SK-N-SH (cell line): ENCODE data around the gene TRAM2. TPM values are rescaled to one million over a fixed set of nuclear protein-coding genes. Genes with fewer than 3 reads are reported as not detected.

Experiments
- CTCF ChIA-PET: fragments of 300-600, 350-600 bp; formaldehyde crosslinking; extraction: SDS; loops from one replicate; lab custom pipeline; 2021; lab: Yijun Ruan, JAX
- POLR2A ChIA-PET: fragments of 350-600 bp; sonication (Branson Sonifier 250); formaldehyde crosslinking; extraction: SDS; loops from one replicate; lab custom pipeline; 2020; ENCODE audit warnings: antibody characterized with exemption, inconsistent platforms; lab: Yijun Ruan, JAX
- DNase-seq: peaks from one replicate; pipeline ENCODE4 v3.0.0; 2012
- H2AFZ ChIP-seq: fragments of 200-600 bp; sonication (generic); 2 replicates; pipeline ENCODE4 v1.8.1; 2016; ENCODE audit warnings: antibody characterized with exemption, mild to moderate bottlenecking, low read depth
- H3F3A ChIP-seq: fragments of 200-600 bp; sonication (generic); replicated peaks from 2 replicates; pipeline ENCODE3; 2016; ENCODE audit warnings: antibody characterized with exemption, mild to moderate bottlenecking; ENCODE audit not compliant: insufficient read depth
- H3K27ac ChIP-seq, 2 experiments: fragments of 200-500 bp in 1 of 2; fragments of 200-600 bp in 1 of 2; sonication (Bioruptor generic) in 1 of 2; sonication (generic), shearing (Covaris generic) in 1 of 2; 2 replicates each; pipeline versions ENCODE4 v1.5.1 to v1.6.1; 2014 to 2016; ENCODE audit warnings: low read depth in 2 of 2, inconsistent platforms in 1 of 2, low read length in 1 of 2, mild to moderate bottlenecking in 1 of 2, mixed read lengths in 1 of 2
- H3K27me3 ChIP-seq: fragments of 200-600 bp; sonication (generic), shearing (Covaris generic); 2 replicates; pipeline ENCODE4 v1.6.1; 2016; ENCODE audit warnings: mixed run types; ENCODE audit not compliant: insufficient read depth
- H3K36me3 ChIP-seq, 2 experiments: fragments of 200-500 bp in 1 of 2; fragments of 200-600 bp in 1 of 2; sonication (Bioruptor generic) in 1 of 2; sonication (generic) in 1 of 2; replicated peaks in 1 of 2; 2 replicates each; pipeline versions ENCODE3 to v1.5.1; 2014 to 2016; ENCODE audit warnings: low read length in 1 of 2, mild to moderate bottlenecking in 1 of 2; ENCODE audit not compliant: insufficient read depth in 2 of 2, control insufficient read depth in 1 of 2
- H3K4me1 ChIP-seq, 2 experiments: fragments of 200-500 bp in 1 of 2; fragments of 200-600 bp in 1 of 2; sonication (Bioruptor generic) in 1 of 2; sonication (generic), shearing (Covaris generic) in 1 of 2; 2 replicates each; pipeline versions ENCODE4 v1.5.1 to v1.6.1; 2014 to 2016; ENCODE audit warnings: low read depth in 1 of 2, low read length in 1 of 2, mixed run types in 1 of 2; ENCODE audit not compliant: insufficient read depth in 2 of 2, control insufficient read depth in 1 of 2
- H3K4me2 ChIP-seq: fragments of 200-600 bp; sonication (generic), shearing (Covaris generic); 2 replicates; pipeline ENCODE4 v1.6.1; 2017; ENCODE audit warnings: mixed run types
- H3K4me3 ChIP-seq, 2 experiments: fragments of 200-500 bp in 1 of 2; fragments of 200-600 bp in 1 of 2; sonication (Bioruptor generic) in 1 of 2; sonication (generic), shearing (Covaris generic) in 1 of 2; 2 replicates each; pipeline versions ENCODE4 v1.5.1 to v1.8.1; 2014 to 2016; ENCODE audit warnings: low read depth in 2 of 2, inconsistent platforms in 1 of 2, low read length in 1 of 2, mild to moderate bottlenecking in 1 of 2, mixed read lengths in 1 of 2, moderate library complexity in 1 of 2
- H3K79me2 ChIP-seq: fragments of 200-600 bp; sonication (generic); 2 replicates; pipeline ENCODE4 v1.8.1; 2017; ENCODE audit warnings: mild to moderate bottlenecking; ENCODE audit not compliant: insufficient read depth
- H3K9ac ChIP-seq: fragments of 200-600 bp; sonication (generic); 2 replicates; pipeline ENCODE4 v1.6.1; 2017; ENCODE audit warnings: mixed run types
- H3K9me2 ChIP-seq: fragments of 200-600 bp; sonication (generic); 2 replicates; pipeline ENCODE4 v1.6.1; 2017; ENCODE audit warnings: mixed run types
- H3K9me3 ChIP-seq: fragments of 200-600 bp; sonication (generic); 2 replicates; pipeline ENCODE4 v1.6.1; 2017; ENCODE audit warnings: mixed run types, mild to moderate bottlenecking, moderate library complexity
- H4K20me1 ChIP-seq: fragments of 200-600 bp; sonication (generic); 2 replicates; pipeline ENCODE4 v1.6.1; 2017; ENCODE audit warnings: mild to moderate bottlenecking, mixed run types; ENCODE audit not compliant: insufficient read depth
- CHD2 ChIP-seq: fragments of 150-350 bp; IDR thresholded peaks from 2 replicates; pipeline ENCODE4 v1.6.1; 2018; ENCODE audit warnings: low read length; ENCODE audit not compliant: partially characterized antibody
- ELF1 ChIP-seq: IDR thresholded peaks from 2 replicates; pipeline ENCODE4 v1.4.0; 2012
- FOXJ3 ChIP-seq: sonication (generic); formaldehyde crosslinking; IDR thresholded peaks from 2 replicates; pipeline ENCODE4 v1.5.1; 2020; ENCODE audit warnings: mild to moderate bottlenecking, missing genetic modification reagents
- FOXM1 ChIP-seq: IDR thresholded peaks from 2 replicates; pipeline ENCODE4 v1.4.0; 2012; ENCODE audit warnings: low read depth, mild to moderate bottlenecking
- GABPA ChIP-seq: IDR thresholded peaks from 2 replicates; pipeline ENCODE4 v1.4.0; 2012; ENCODE audit warnings: low read depth, mild to moderate bottlenecking
- MEF2A ChIP-seq: IDR thresholded peaks from 2 replicates; pipeline ENCODE4 v1.4.0; 2012; ENCODE audit warnings: low read depth, borderline replicate concordance
- NFIC ChIP-seq: IDR thresholded peaks from 2 replicates; pipeline ENCODE4 v1.4.0; 2012; ENCODE audit warnings: borderline replicate concordance
- RAD21 ChIP-seq: IDR thresholded peaks from 2 replicates; pipeline ENCODE4 v1.6.1; 2012; ENCODE audit warnings: mild to moderate bottlenecking, low read length
- RCOR1 ChIP-seq: fragments of 150-350 bp; IDR thresholded peaks from 2 replicates; pipeline ENCODE4 v1.6.1; 2017; ENCODE audit warnings: antibody characterized with exemption, low read length
- RFX5 ChIP-seq: IDR thresholded peaks from 2 replicates; pipeline ENCODE4 v1.6.1; 2012; ENCODE audit warnings: mild to moderate bottlenecking, improper control_type of control experiment, low read length
- RXRA ChIP-seq: IDR thresholded peaks from 2 replicates; pipeline ENCODE4 v1.4.0; 2012; ENCODE audit warnings: low read depth, mild to moderate bottlenecking, borderline replicate concordance
- SIN3A ChIP-seq: IDR thresholded peaks from 2 replicates; pipeline ENCODE4 v1.6.1; 2012; ENCODE audit warnings: low read depth, mild to moderate bottlenecking, low read length, moderate library complexity, borderline replicate concordance
- SMC3 ChIP-seq: IDR thresholded peaks from 2 replicates; pipeline ENCODE4 v1.6.1; 2012; ENCODE audit warnings: low read depth, low read length, improper control_type of control experiment
- TAF1 ChIP-seq: IDR thresholded peaks from 2 replicates; pipeline ENCODE4 v1.6.1; 2012; ENCODE audit warnings: low read depth, mild to moderate bottlenecking, low read length, moderate library complexity, borderline replicate concordance
- TCF12 ChIP-seq: IDR thresholded peaks from 2 replicates; pipeline ENCODE4 v1.4.0; 2012
- TEAD4 ChIP-seq: IDR thresholded peaks from 2 replicates; pipeline ENCODE4 v1.4.0; 2012; ENCODE audit warnings: mild to moderate bottlenecking, borderline replicate concordance; ENCODE audit not compliant: insufficient read depth
- ZBTB33 ChIP-seq: IDR thresholded peaks from 2 replicates; pipeline ENCODE4 v1.4.0; 2012; ENCODE audit warnings: low read depth, borderline replicate concordance
- WGBS: methylation state at CpG from one replicate; pipeline ENCODE4 v1.1.6; 2017; ENCODE audit warnings: low lambda C conversion rate; 5-methylcytosine and 5-hydroxymethylcytosine counted together
- polyA plus RNA-seq, 3 experiments: library from polyadenylated mRNA; depleted of rRNA; stranded (reverse); fragments of >200 nt; gene quantifications; 2 replicates each; pipeline ENCODE4 v1.2.3, GENCODE V29; 2012
- TF ChIP-seq, protein P1 (sequence below): IDR thresholded peaks from 2 replicates; pipeline ENCODE4 v1.4.0; 2012; ENCODE audit warnings: low read depth, borderline replicate concordance
- TF ChIP-seq, protein P2 (sequence below): IDR thresholded peaks from 2 replicates; pipeline ENCODE4; 2012
- TF ChIP-seq, protein P3 (sequence below): fragments of 150-350 bp; IDR thresholded peaks from 2 replicates; pipeline ENCODE4 v1.6.1; 2017; ENCODE audit warnings: antibody characterized with exemption, low read length, low read depth, borderline replicate concordance

The TRAM2 gene
- polyA plus RNA-seq, 1 of the 3 experiments (the other 2 are of a cell fraction): 26.4 TPM

DNA sequence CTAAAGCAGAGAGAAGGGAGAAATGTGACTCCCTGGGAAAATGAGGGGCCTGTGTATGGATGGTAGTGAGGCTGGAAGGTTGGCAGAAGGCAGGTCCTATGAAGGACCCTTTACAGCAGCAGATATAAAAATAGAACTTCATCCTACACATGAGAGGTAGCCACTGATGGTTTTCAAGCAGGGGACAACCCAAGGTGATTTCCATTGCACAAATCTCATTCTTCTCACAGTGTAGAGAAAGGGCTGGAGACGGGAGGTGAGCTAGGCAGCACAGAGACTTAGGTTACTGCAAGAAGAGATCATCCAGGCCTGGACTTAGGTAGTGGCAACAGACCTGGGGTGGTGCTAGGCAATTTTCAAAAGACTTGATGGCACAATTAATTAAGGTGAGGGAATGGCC is 30.7 kb downstream of the TRAM2 start:
- no peak for DNase-seq
- peaks cover 3 to 9% of the 10 kb centered on the region in 2 experiments for H3K36me3 ChIP-seq
- ChIA-PET CTCF (interaction anchor here (1.0 to 3.9 kb wide), 3 partner anchors 52 to 130 kb away, joined by 4 to 16 read pairs (median 4); no protein-coding TSS in a partner anchor), POLR2A (no interaction called here)
- TF ChIP-seq, protein P1, sequence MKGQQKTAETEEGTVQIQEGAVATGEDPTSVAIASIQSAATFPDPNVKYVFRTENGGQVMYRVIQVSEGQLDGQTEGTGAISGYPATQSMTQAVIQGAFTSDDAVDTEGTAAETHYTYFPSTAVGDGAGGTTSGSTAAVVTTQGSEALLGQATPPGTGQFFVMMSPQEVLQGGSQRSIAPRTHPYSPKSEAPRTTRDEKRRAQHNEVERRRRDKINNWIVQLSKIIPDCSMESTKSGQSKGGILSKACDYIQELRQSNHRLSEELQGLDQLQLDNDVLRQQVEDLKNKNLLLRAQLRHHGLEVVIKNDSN: no peak
- TF ChIP-seq SMC3: no peak
- no peak for TF ChIP-seq RXRA
- TF ChIP-seq FOXJ3 (CRISPR knock-in tag): no peak
- no peak for TF ChIP-seq TCF12
- TF ChIP-seq MEF2A: no peak
- TF ChIP-seq ELF1: no peak
- no peak for TF ChIP-seq CHD2
- TF ChIP-seq, protein P2, sequence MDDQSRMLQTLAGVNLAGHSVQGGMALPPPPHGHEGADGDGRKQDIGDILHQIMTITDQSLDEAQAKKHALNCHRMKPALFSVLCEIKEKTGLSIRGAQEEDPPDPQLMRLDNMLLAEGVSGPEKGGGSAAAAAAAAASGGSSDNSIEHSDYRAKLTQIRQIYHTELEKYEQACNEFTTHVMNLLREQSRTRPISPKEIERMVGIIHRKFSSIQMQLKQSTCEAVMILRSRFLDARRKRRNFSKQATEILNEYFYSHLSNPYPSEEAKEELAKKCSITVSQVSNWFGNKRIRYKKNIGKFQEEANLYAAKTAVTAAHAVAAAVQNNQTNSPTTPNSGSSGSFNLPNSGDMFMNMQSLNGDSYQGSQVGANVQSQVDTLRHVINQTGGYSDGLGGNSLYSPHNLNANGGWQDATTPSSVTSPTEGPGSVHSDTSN: no peak
- no peak for TF ChIP-seq ZBTB33
- TF ChIP-seq RCOR1: no peak
- TF ChIP-seq RFX5: no peak
- no peak for TF ChIP-seq NFIC
- peaks cover 82 to 84% of the 10 kb centered on the region in 2 experiments for H3K4me1 ChIP-seq
- no peaks in the 10 kb centered on the region for H3K9me3 ChIP-seq
- H3K9me2 ChIP-seq: no peaks in the 10 kb centered on the region
- 100% methylated on average over 1 of the region's 1 CpG for WGBS
- H2AFZ ChIP-seq: no peak overlapping the region
- H3F3A ChIP-seq: peaks cover 60% of the 10 kb centered on the region
- no peaks in the 10 kb centered on the region for H3K27me3 ChIP-seq
- no peak overlapping the region for H3K9ac ChIP-seq
- H3K4me3 ChIP-seq: no peak overlapping the region
- peak overlapping the region; percentile 42; the same call in 1 of the 2 replicates for H3K4me2 ChIP-seq
- no peaks in the 10 kb centered on the region for H4K20me1 ChIP-seq
- H3K27ac ChIP-seq: no peak overlapping the region
- H3K79me2 ChIP-seq: peaks cover 99% of the 10 kb centered on the region

DNA sequence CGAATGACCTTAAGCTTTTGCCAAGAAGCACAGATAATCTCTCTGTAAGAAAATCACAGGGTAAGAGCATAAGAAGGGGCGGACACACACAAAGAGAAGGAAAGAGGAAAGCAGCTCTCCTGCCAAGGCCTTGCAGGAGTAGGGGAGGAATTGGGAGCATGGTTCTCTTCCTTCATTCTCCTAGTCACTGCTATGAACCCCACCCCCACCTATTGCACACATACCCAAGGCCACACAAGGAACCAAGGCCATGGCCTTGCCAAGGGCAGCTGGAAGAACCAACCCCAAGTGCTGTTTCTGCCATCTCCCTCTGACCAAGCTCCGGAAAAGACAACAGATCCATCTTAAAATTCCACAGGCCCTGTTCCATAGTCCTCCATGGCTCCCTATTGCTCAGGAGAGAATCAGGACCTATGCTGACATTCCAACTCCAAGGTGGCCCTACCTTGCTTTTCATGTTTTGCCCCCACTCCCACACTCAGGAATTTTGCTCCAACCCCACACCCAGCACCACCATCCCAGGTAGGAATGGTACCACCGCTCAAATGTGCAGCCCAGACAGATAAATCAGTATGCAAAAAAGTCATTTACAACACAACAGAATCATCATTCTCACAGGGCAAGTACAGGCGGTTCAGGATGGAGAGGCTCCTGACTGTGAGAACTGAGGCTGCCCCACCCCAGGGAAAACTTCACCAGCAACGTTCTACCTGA is 31.3 kb downstream of the TRAM2 start:
- CTCF ChIA-PET: interaction anchor here (3.9 kb wide), 1 partner anchor 52 kb away, joined by 16 read pairs; no protein-coding TSS in a partner anchor
- peaks cover 99% of the 10 kb centered on the region for H3K79me2 ChIP-seq
- peaks cover 82 to 83% of the 10 kb centered on the region in 2 experiments for H3K4me1 ChIP-seq
- TF ChIP-seq GABPA (no peak), TAF1 (no peak), RFX5 (no peak), SMC3 (no peak), ELF1 (no peak), SIN3A (no peak), RAD21 (no peak), FOXM1 (no peak), RXRA (no peak), TEAD4 (no peak)
- TF ChIP-seq, protein P2: no peak
- TF ChIP-seq, protein P3, sequence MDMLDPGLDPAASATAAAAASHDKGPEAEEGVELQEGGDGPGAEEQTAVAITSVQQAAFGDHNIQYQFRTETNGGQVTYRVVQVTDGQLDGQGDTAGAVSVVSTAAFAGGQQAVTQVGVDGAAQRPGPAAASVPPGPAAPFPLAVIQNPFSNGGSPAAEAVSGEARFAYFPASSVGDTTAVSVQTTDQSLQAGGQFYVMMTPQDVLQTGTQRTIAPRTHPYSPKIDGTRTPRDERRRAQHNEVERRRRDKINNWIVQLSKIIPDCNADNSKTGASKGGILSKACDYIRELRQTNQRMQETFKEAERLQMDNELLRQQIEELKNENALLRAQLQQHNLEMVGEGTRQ: no peak
- TF ChIP-seq, protein P1: no peak
- TF ChIP-seq, all 33 proteins: peak for 0
- peaks cover 64% of the 10 kb centered on the region for H3F3A ChIP-seq
- POLR2A ChIA-PET: no interaction called here
- WGBS: 92% methylated on average over 6 of the region's 6 CpGs
- H3K27me3 ChIP-seq: no peaks in the 10 kb centered on the region
- H3K4me3 ChIP-seq: no peak overlapping the region
- no peak overlapping the region for H3K4me2 ChIP-seq
- H3K9me2 ChIP-seq: no peaks in the 10 kb centered on the region
- no peak overlapping the region for H3K9ac ChIP-seq
- H3K36me3 ChIP-seq: peaks cover 3 to 9% of the 10 kb centered on the region in 2 experiments
- no peak overlapping the region for H2AFZ ChIP-seq
- H4K20me1 ChIP-seq: no peaks in the 10 kb centered on the region
- no peak for DNase-seq
- H3K9me3 ChIP-seq: no peaks in the 10 kb centered on the region
- peak overlapping the region in 1 of 2 experiments; percentile 87; a peak in 2 of 4 replicates for H3K27ac ChIP-seq
